K562 (cell line): ENCODE data around the gene PSMB10. TPM values are rescaled to one million over a fixed set of nuclear protein-coding genes. Genes with fewer than 3 reads are reported as not detected.
A peak's percentile ranks its signal among the peaks of the same experiment; 100 is the strongest.

Source experiments
- BRD4 ChIP-seq: fragments of 200-600 bp; sonication (generic); IDR thresholded peaks from 2 replicates; pipeline ENCODE4 v1.6.1; 2017; ENCODE audit warnings: inconsistent platforms
- CBX5 ChIP-seq: IDR thresholded peaks from 2 replicates; pipeline ENCODE4 v1.6.1; 2014; ENCODE audit warnings: low read depth, borderline replicate concordance
- COPS2 ChIP-seq: fragments of 450-650 bp; conservative IDR thresholded peaks from 2 replicates; pipeline ENCODE4 v1.6.1; 2016; ENCODE audit warnings: mild to moderate bottlenecking, moderate library complexity
- EZH2 ChIP-seq: IDR thresholded peaks from 2 replicates; pipeline ENCODE4 v1.6.1; 2012; ENCODE audit warnings: low read depth, mild to moderate bottlenecking, inconsistent platforms, low read length, borderline replicate concordance
- NCOR1 ChIP-seq: fragments of 450-650 bp; IDR thresholded peaks from 2 replicates; pipeline ENCODE4 v1.6.1; 2016; ENCODE audit warnings: mild to moderate bottlenecking, moderate library complexity
- POLR2B ChIP-seq: fragments of 450-650 bp; IDR thresholded peaks from 2 replicates; pipeline ENCODE4 v1.6.1; 2018; ENCODE audit warnings: low read depth; ENCODE audit not compliant: partially characterized antibody
- POLR3G ChIP-seq: IDR thresholded peaks from 2 replicates; pipeline ENCODE4 v1.6.1; 2011; ENCODE audit not compliant: insufficient read length, insufficient replicate concordance; ENCODE audit errors: extremely low read depth
- RBM17 ChIP-seq: fragments of 200-400 bp; formaldehyde crosslinking; IDR thresholded peaks from 2 replicates; pipeline ENCODE4 v1.6.1; 2017; ENCODE audit warnings: low read depth, mild to moderate bottlenecking, low read length, borderline replicate concordance
- SMAD4 ChIP-seq: fragments of 250-450 bp; sonication (Bioruptor Pico); conservative IDR thresholded peaks from 2 replicates; pipeline ENCODE4 v1.8.0; 2021; ENCODE audit warnings: inconsistent platforms, mild to moderate bottlenecking, moderate library complexity
- TAF9B ChIP-seq: fragments of 450-650 bp; IDR thresholded peaks from 2 replicates; pipeline ENCODE4 v1.6.1; 2018; ENCODE audit warnings: mild to moderate bottlenecking; ENCODE audit not compliant: partially characterized antibody
- TEAD4 ChIP-seq, 2 experiments: sonication (generic) in 1 of 2; formaldehyde crosslinking in 1 of 2; IDR thresholded peaks; 2 replicates each; pipeline versions ENCODE4 v1.6.1 to v1.8.0; 2012 to 2022; ENCODE audit warnings: borderline replicate concordance in 1 of 2, inconsistent platforms in 1 of 2, low read length in 1 of 2, mild to moderate bottlenecking in 1 of 2, missing genetic modification reagents in 1 of 2
- ZNF311 ChIP-seq: fragments of 250-450 bp; sonication (Bioruptor Pico); IDR thresholded peaks from 2 replicates; pipeline ENCODE4 v1.4.0; 2020; ENCODE audit warnings: mild to moderate bottlenecking, moderate library complexity
- ZNF347 ChIP-seq: fragments of 450-650 bp; formaldehyde crosslinking; IDR thresholded peaks from 2 replicates; pipeline ENCODE4 v1.4.0; 2020; ENCODE audit warnings: low read depth, mild to moderate bottlenecking, moderate library complexity
- ZNF408 ChIP-seq: fragments of 250-450 bp; sonication (Bioruptor Pico); IDR thresholded peaks from 2 replicates; pipeline ENCODE4 v1.4.0; 2020; ENCODE audit warnings: low read depth, mild to moderate bottlenecking, moderate library complexity
- polyA plus RNA-seq, 8 experiments: library from polyadenylated mRNA; depleted of rRNA in 4 of 8; stranded (reverse) in 5 of 8; unstranded in 3 of 8; fragments of >200 nt; fragmentation: Nextera tagmentation in 2 of 8; fragmentation: Illumina TruSeq in 1 of 8; extraction: Ambion mirVana in 2 of 8; extraction: Trizol in 1 of 8; gene quantifications; 2 replicates each; pipeline versions ENCODE4 v1.2.1 to v1.2.3, GENCODE V29; 2011 to 2014; ENCODE audit warnings: inconsistent platforms in 1 of 8, missing spikeins in 1 of 8
- total RNA-seq, 7 experiments: library from RNA; depleted of rRNA in 6 of 7; stranded (reverse); fragments of >200 nt in 6 of 7; fragmentation: Illumina TruSeq in 2 of 7; extraction: Trizol in 2 of 7; gene quantifications; 2 replicates each; pipeline versions ENCODE4 v1.2.1 to v1.2.3, GENCODE V29; 2011 to 2021; ENCODE audit warnings: low replicate concordance in 1 of 7
- TF ChIP-seq, protein P1 (sequence below): fragments of 250-450 bp; sonication (Bioruptor Pico); IDR thresholded peaks from 2 replicates; pipeline ENCODE4 v1.5.0; 2020; ENCODE audit warnings: mild to moderate bottlenecking
- TF ChIP-seq, protein P2 (sequence below), 2 experiments: fragments of 150-350 bp in 1 of 2; IDR thresholded peaks; 2 replicates each; pipeline ENCODE4 v1.6.1; 2012 to 2016; ENCODE audit warnings: low read depth in 2 of 2, low read length in 2 of 2, mild to moderate bottlenecking in 1 of 2, moderate library complexity in 1 of 2
- TF ChIP-seq, protein P3 (sequence below): IDR thresholded peaks from 2 replicates; pipeline ENCODE4 v1.6.1; 2011; ENCODE audit not compliant: insufficient read length; ENCODE audit errors: extremely low read depth
- TF ChIP-seq, protein P4 (sequence below): fragments of 450-650 bp; formaldehyde crosslinking; IDR thresholded peaks from 2 replicates; pipeline ENCODE4 v1.4.0; 2020; ENCODE audit warnings: mild to moderate bottlenecking, moderate library complexity
- TF ChIP-seq, protein P5 (sequence below): sonication (generic); formaldehyde crosslinking; IDR thresholded peaks from 2 replicates; pipeline ENCODE4 v1.8.0; 2022; ENCODE audit warnings: mild to moderate bottlenecking, missing genetic modification reagents

PSMB10 gene
- total and polyA plus RNA-seq, 9 of the 15 experiments (the other 6 are each of a cell fraction or from before 2014, with no cell fraction given): 11.7 to 105 (median 51.0) TPM

DNA sequence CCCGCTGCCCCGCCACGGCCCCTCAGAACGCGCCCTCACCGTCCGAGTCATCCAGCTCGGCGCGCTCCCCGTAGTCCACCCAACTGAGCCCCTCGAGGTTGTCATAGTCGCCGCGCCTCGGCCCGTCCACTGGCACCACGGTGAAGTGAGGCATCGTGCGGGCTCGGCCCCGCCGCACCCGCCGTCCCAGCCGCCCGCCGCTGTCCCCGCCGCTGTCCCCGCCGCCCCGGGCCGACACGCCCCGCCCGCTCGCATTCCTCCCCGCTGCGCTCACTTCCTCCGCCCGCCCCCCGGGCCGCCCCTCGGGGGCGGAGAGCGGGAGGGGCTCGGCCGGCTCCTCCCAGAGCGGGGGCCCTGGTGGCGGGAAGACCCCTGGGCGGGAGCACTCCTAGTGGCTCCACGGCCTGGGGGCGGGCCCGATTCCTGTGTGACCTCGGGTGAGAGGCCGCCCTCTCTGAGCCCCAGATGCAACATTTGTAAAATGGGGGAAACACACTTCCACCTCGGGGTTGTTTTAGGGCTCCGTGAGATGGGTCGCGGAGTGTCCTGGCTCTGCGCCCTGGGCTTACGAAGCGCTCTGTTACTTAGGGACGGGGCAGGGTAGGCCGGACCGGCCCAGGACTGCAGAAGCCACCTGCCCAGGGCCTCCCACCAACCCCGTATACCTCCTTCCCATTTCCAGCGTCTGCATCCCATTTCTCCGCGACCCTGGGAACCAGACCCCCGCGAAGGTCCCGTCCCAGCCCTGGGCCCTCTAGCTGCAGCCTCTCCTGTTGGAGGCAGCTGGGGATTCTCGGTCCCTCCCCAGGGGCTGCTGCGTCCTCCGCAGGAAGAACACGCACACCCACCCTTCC, 32.0 kb upstream of the PSMB10 start, which contains the start of gene SLC12A4 (continued):
- TF ChIP-seq, protein P1, sequence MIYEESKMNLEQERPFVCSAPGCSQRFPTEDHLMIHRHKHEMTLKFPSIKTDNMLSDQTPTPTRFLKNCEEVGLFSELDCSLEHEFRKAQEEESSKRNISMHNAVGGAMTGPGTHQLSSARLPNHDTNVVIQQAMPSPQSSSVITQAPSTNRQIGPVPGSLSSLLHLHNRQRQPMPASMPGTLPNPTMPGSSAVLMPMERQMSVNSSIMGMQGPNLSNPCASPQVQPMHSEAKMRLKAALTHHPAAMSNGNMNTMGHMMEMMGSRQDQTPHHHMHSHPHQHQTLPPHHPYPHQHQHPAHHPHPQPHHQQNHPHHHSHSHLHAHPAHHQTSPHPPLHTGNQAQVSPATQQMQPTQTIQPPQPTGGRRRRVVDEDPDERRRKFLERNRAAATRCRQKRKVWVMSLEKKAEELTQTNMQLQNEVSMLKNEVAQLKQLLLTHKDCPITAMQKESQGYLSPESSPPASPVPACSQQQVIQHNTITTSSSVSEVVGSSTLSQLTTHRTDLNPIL (CRISPR knock-in tag): no peak
- TF ChIP-seq EZH2 (no peak), POLR3G (no peak), POLR2B (no peak), ZNF347 (CRISPR knock-in tag) (no peak), ZNF408 (CRISPR knock-in tag) (no peak), NCOR1 (no peak), ZNF311 (CRISPR knock-in tag) (no peak), TAF9B (no peak), RBM17 (no peak), SMAD4 (peak; percentile 70; the same call in 1 of the 2 replicates), COPS2 (no peak), CBX5 (0 out of 2 replicates have a peak, but pooled peaks have one; percentile 11), BRD4 (no peak), TEAD4 (IDR thresholded peaks at IDR 0.05; ENCODE audit: low read length) (peak; percentile 49; the same call in 1 of the 2 replicates), TEAD4 (CRISPR knock-in tag; IDR thresholded peaks at IDR 0.05; ENCODE audit: borderline replicate concordance) (no peak)
- TF ChIP-seq, protein P2, sequence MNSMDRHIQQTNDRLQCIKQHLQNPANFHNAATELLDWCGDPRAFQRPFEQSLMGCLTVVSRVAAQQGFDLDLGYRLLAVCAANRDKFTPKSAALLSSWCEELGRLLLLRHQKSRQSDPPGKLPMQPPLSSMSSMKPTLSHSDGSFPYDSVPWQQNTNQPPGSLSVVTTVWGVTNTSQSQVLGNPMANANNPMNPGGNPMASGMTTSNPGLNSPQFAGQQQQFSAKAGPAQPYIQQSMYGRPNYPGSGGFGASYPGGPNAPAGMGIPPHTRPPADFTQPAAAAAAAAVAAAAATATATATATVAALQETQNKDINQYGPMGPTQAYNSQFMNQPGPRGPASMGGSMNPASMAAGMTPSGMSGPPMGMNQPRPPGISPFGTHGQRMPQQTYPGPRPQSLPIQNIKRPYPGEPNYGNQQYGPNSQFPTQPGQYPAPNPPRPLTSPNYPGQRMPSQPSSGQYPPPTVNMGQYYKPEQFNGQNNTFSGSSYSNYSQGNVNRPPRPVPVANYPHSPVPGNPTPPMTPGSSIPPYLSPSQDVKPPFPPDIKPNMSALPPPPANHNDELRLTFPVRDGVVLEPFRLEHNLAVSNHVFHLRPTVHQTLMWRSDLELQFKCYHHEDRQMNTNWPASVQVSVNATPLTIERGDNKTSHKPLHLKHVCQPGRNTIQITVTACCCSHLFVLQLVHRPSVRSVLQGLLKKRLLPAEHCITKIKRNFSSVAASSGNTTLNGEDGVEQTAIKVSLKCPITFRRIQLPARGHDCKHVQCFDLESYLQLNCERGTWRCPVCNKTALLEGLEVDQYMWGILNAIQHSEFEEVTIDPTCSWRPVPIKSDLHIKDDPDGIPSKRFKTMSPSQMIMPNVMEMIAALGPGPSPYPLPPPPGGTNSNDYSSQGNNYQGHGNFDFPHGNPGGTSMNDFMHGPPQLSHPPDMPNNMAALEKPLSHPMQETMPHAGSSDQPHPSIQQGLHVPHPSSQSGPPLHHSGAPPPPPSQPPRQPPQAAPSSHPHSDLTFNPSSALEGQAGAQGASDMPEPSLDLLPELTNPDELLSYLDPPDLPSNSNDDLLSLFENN (IDR thresholded peaks at IDR 0.05; ENCODE audit: low read depth in 2 of 2, low read length in 2 of 2): 0 out of 4 replicates have a peak, but pooled peaks of 1 of the 2 experiments have one; percentile 5
- TF ChIP-seq, protein P3, sequence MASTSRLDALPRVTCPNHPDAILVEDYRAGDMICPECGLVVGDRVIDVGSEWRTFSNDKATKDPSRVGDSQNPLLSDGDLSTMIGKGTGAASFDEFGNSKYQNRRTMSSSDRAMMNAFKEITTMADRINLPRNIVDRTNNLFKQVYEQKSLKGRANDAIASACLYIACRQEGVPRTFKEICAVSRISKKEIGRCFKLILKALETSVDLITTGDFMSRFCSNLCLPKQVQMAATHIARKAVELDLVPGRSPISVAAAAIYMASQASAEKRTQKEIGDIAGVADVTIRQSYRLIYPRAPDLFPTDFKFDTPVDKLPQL: no peak
- TF ChIP-seq, protein P4, sequence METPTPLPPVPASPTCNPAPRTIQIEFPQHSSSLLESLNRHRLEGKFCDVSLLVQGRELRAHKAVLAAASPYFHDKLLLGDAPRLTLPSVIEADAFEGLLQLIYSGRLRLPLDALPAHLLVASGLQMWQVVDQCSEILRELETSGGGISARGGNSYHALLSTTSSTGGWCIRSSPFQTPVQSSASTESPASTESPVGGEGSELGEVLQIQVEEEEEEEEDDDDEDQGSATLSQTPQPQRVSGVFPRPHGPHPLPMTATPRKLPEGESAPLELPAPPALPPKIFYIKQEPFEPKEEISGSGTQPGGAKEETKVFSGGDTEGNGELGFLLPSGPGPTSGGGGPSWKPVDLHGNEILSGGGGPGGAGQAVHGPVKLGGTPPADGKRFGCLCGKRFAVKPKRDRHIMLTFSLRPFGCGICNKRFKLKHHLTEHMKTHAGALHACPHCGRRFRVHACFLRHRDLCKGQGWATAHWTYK (CRISPR knock-in tag): 0 out of 2 replicates have a peak, but pooled peaks have one; percentile 8
- TF ChIP-seq, protein P5, sequence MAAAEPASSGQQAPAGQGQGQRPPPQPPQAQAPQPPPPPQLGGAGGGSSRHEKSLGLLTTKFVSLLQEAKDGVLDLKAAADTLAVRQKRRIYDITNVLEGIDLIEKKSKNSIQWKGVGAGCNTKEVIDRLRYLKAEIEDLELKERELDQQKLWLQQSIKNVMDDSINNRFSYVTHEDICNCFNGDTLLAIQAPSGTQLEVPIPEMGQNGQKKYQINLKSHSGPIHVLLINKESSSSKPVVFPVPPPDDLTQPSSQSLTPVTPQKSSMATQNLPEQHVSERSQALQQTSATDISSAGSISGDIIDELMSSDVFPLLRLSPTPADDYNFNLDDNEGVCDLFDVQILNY (CRISPR knock-in tag): peak; percentile 49; the same call in 1 of the 2 replicates
